HEK293 (cell line): ENCODE measurements around the gene CRYBG1.

Experiments
- CTCF ChIA-PET: fragments of 350-600 bp; formaldehyde crosslinking; extraction: SDS; loops from one replicate; lab custom pipeline; 2021; ENCODE audit warnings: antibody characterized with exemption; lab: Yijun Ruan, JAX
- POLR2A ChIA-PET: fragments of 300-600 bp; formaldehyde crosslinking; extraction: SDS; loops from one replicate; lab custom pipeline; 2020; ENCODE audit warnings: antibody characterized with exemption, inconsistent platforms; lab: Yijun Ruan, JAX
- H3K27ac ChIP-seq: fragments of 200-500 bp; sonication (Bioruptor generic); 2 replicates; pipeline ENCODE4 v1.5.1; 2014; ENCODE audit warnings: low read depth, low read length, control low read depth, inconsistent platforms; ENCODE audit errors: extremely low read depth
- H3K36me3 ChIP-seq, 2 experiments: fragments of 200-500 bp in 1 of 2; sonication (Bioruptor generic) in 1 of 2; 1 replicate in 1 of 2; 2 replicates in 1 of 2; pipeline ENCODE4 v1.5.1; 2014 to 2017; ENCODE audit warnings: inconsistent platforms in 2 of 2, low read length in 2 of 2; ENCODE audit not compliant: control insufficient read depth in 2 of 2, insufficient read depth in 1 of 2
- H3K4me1 ChIP-seq: fragments of 200-500 bp; sonication (Bioruptor generic); 2 replicates; pipeline ENCODE4 v1.5.1; 2014; ENCODE audit warnings: mild to moderate bottlenecking, low read length, inconsistent platforms; ENCODE audit not compliant: control insufficient read depth, insufficient read depth
- H3K4me3 ChIP-seq: 2 replicates; pipeline ENCODE4 v1.5.1; 2011; ENCODE audit warnings: low read depth, mild to moderate bottlenecking, control low read depth, low read length, moderate library complexity
- H3K9me3 ChIP-seq: fragments of 200-500 bp; sonication (Bioruptor generic); 2 replicates; pipeline ENCODE4 v1.5.1; 2014; ENCODE audit warnings: low read depth, low read length, inconsistent platforms; ENCODE audit not compliant: control insufficient read depth, insufficient read depth
- KLF1 ChIP-seq: fragments of 450-650 bp; formaldehyde crosslinking; IDR thresholded peaks from 2 replicates; pipeline ENCODE4 v1.5.1; 2016; ENCODE audit warnings: missing biosample characterization, missing genetic modification characterization
- ZNF266 ChIP-seq: fragments of 450-650 bp; formaldehyde crosslinking; IDR thresholded peaks from 2 replicates; pipeline ENCODE4 v1.5.1; 2016; ENCODE audit warnings: missing biosample characterization, missing genetic modification characterization, low read depth
- ZNF629 ChIP-seq: fragments of 450-650 bp; formaldehyde crosslinking; IDR thresholded peaks from 2 replicates; pipeline ENCODE4 v1.5.1; 2017; ENCODE audit warnings: missing biosample characterization, missing genetic modification characterization
- TF ChIP-seq, protein P1 (sequence below): IDR thresholded peaks from 2 replicates; pipeline ENCODE4 v1.6.1; 2011; ENCODE audit warnings: mild to moderate bottlenecking, low read depth, low read length, borderline replicate concordance
- TF ChIP-seq, protein P2 (sequence below): fragments of 450-650 bp; IDR thresholded peaks from 2 replicates; pipeline ENCODE4 v1.5.1; 2018; ENCODE audit warnings: missing biosample characterization, missing genetic modification characterization
- TF ChIP-seq, protein P3 (sequence below): fragments of 450-650 bp; formaldehyde crosslinking; IDR thresholded peaks from 2 replicates; pipeline ENCODE4 v1.5.1; 2016; ENCODE audit warnings: missing biosample characterization, missing genetic modification characterization
- TF ChIP-seq, protein P4 (sequence below): fragments of 450-650 bp; formaldehyde crosslinking; IDR thresholded peaks from 2 replicates; pipeline ENCODE4 v1.5.1; 2017; ENCODE audit warnings: missing biosample characterization, missing genetic modification characterization
- TF ChIP-seq, protein P5 (sequence below): fragments of 450-650 bp; formaldehyde crosslinking; IDR thresholded peaks from 2 replicates; pipeline ENCODE4 v1.5.1; 2016; ENCODE audit warnings: missing biosample characterization, missing genetic modification characterization

CRYBG1 gene

DNA sequence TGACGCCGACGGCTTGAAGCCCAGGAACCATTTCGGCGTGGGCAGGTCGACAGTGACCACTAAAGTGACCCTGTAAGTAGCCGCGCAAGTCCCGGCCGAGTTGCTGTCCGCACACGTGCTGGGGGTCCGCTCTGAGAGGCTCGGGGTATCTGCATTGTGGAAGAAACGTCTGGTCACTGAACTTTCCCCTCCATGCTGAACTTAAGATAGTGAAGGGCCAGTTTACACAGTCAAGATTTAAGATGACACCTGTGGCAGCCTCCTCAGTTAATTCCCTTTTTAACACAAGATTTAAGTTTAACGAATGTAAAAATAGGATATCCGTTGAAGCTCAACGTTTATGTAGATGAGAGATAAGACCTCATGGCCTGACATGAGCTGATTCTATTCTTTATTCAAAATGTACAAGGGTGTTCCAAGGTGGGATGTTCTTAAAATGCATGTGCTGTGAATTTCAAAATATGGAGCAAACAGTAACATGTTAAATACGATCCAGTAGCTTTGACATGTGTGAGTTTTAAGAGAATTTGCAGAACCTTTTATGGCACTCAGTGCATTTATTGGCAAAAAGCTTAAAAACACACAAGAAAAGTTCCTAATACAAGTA lies 152.6 kb downstream of the CRYBG1 start (continued):
- TF ChIP-seq, protein P1, sequence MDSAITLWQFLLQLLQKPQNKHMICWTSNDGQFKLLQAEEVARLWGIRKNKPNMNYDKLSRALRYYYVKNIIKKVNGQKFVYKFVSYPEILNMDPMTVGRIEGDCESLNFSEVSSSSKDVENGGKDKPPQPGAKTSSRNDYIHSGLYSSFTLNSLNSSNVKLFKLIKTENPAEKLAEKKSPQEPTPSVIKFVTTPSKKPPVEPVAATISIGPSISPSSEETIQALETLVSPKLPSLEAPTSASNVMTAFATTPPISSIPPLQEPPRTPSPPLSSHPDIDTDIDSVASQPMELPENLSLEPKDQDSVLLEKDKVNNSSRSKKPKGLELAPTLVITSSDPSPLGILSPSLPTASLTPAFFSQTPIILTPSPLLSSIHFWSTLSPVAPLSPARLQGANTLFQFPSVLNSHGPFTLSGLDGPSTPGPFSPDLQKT: no peak
- TF ChIP-seq, protein P2, sequence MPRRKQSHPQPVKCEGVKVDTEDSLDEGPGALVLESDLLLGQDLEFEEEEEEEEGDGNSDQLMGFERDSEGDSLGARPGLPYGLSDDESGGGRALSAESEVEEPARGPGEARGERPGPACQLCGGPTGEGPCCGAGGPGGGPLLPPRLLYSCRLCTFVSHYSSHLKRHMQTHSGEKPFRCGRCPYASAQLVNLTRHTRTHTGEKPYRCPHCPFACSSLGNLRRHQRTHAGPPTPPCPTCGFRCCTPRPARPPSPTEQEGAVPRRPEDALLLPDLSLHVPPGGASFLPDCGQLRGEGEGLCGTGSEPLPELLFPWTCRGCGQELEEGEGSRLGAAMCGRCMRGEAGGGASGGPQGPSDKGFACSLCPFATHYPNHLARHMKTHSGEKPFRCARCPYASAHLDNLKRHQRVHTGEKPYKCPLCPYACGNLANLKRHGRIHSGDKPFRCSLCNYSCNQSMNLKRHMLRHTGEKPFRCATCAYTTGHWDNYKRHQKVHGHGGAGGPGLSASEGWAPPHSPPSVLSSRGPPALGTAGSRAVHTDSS: no peak
- no peak for TF ChIP-seq ZNF629
- TF ChIP-seq, all 188 proteins: peak for 0

DNA sequence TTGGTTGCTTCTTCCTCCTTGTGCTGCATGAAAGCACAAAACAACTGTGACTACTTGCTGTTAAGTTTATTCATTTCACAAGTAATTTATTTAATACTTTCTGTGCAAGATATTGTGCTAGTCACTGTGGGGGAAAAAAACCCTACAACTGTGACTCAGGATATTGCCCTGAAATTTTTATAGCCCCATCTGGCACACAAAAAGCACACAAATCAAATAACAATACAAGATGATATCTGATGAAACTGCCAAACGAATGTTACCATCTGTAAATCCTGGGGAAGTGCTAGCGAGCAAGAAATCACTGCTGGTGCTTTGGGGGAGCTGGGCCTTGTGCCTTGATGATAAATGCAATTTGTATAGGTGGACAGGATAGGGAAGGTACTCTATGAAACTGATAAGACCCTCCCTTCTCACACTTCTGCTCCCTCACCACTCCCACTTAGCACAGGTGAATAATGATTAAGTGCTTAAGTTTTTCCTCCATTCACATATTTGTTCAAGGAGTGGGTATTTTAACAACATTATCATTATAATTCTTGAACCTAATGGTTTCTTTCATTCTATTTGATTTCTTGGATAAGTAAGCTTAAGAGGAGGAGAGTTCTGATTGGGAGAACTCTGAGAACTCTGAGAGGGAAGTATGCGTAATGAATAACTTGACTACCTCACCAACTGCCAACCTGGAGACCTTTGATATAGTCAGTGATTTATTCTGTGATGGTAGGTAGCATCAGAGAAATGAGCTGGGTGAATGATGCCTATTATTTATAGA lies 153.5 kb downstream of the CRYBG1 start:
- Histone ChIP-seq H3K4me3 (no peak overlapping the region), H3K36me3 (no peaks in the 10 kb centered on the region), H3K27ac (no peak overlapping the region), H3K9me3 (no peaks in the 10 kb centered on the region), H3K4me1 (no peaks in the 10 kb centered on the region)
- CTCF ChIA-PET: interaction anchor here (0.6 to 2.5 kb wide), 8 partner anchors 8 to 482 kb away, joined by 3 to 13 read pairs (median 4); no protein-coding TSS in a partner anchor
- TF ChIP-seq, protein P3, sequence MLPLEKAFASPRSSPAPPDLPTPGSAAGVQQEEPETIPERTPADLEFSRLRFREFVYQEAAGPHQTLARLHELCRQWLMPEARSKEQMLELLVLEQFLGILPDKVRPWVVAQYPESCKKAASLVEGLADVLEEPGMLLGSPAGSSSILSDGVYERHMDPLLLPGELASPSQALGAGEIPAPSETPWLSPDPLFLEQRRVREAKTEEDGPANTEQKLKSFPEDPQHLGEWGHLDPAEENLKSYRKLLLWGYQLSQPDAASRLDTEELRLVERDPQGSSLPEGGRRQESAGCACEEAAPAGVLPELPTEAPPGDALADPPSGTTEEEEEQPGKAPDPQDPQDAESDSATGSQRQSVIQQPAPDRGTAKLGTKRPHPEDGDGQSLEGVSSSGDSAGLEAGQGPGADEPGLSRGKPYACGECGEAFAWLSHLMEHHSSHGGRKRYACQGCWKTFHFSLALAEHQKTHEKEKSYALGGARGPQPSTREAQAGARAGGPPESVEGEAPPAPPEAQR (tag by site-specific recombination): no peak
- TF ChIP-seq, protein P4, sequence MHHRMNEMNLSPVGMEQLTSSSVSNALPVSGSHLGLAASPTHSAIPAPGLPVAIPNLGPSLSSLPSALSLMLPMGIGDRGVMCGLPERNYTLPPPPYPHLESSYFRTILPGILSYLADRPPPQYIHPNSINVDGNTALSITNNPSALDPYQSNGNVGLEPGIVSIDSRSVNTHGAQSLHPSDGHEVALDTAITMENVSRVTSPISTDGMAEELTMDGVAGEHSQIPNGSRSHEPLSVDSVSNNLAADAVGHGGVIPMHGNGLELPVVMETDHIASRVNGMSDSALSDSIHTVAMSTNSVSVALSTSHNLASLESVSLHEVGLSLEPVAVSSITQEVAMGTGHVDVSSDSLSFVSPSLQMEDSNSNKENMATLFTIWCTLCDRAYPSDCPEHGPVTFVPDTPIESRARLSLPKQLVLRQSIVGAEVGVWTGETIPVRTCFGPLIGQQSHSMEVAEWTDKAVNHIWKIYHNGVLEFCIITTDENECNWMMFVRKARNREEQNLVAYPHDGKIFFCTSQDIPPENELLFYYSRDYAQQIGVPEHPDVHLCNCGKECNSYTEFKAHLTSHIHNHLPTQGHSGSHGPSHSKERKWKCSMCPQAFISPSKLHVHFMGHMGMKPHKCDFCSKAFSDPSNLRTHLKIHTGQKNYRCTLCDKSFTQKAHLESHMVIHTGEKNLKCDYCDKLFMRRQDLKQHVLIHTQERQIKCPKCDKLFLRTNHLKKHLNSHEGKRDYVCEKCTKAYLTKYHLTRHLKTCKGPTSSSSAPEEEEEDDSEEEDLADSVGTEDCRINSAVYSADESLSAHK (tag by site-specific recombination): peak; percentile 97
- POLR2A ChIA-PET: no interaction called here

DNA sequence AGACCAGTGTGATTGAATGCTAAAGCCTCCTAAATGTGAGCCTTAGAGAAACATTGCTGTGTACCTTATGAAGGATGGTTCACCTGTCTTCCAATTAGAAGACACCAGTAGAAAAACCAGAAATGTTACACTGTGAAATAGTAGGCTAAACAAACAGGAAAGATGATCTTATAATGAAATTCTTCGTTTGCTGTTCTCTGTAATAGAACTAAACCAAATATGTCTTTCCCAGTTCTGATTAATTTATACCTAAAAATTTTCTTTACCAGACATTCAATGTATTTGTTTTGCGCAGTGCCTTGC lies 154.0 kb downstream of the CRYBG1 start:
- POLR2A ChIA-PET: no interaction called here
- Histone ChIP-seq H3K9me3 (no peaks in the 10 kb centered on the region), H3K27ac (no peak overlapping the region), H3K36me3 (no peaks in the 10 kb centered on the region), H3K4me3 (no peak overlapping the region), H3K4me1 (no peaks in the 10 kb centered on the region)
- CTCF ChIA-PET: interaction anchor here (0.6 to 2.0 kb wide), 4 partner anchors 10 to 482 kb away, joined by 3 to 5 read pairs (median 4); no protein-coding TSS in a partner anchor
- TF ChIP-seq ZNF266 (no peak), KLF1 (tag by site-specific recombination) (no peak)
- TF ChIP-seq, protein P5, sequence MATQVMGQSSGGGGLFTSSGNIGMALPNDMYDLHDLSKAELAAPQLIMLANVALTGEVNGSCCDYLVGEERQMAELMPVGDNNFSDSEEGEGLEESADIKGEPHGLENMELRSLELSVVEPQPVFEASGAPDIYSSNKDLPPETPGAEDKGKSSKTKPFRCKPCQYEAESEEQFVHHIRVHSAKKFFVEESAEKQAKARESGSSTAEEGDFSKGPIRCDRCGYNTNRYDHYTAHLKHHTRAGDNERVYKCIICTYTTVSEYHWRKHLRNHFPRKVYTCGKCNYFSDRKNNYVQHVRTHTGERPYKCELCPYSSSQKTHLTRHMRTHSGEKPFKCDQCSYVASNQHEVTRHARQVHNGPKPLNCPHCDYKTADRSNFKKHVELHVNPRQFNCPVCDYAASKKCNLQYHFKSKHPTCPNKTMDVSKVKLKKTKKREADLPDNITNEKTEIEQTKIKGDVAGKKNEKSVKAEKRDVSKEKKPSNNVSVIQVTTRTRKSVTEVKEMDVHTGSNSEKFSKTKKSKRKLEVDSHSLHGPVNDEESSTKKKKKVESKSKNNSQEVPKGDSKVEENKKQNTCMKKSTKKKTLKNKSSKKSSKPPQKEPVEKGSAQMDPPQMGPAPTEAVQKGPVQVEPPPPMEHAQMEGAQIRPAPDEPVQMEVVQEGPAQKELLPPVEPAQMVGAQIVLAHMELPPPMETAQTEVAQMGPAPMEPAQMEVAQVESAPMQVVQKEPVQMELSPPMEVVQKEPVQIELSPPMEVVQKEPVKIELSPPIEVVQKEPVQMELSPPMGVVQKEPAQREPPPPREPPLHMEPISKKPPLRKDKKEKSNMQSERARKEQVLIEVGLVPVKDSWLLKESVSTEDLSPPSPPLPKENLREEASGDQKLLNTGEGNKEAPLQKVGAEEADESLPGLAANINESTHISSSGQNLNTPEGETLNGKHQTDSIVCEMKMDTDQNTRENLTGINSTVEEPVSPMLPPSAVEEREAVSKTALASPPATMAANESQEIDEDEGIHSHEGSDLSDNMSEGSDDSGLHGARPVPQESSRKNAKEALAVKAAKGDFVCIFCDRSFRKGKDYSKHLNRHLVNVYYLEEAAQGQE (tag by site-specific recombination): no peak
